Retina (tissue), 1 donor: Measurements from ENCODE around the gene CDYL.
A peak's percentile ranks its signal among the peaks of the same experiment; 100 is the strongest.

Experiments used
- DNase-seq: peaks from one replicate; pipeline ENCODE4 v3.0.0-alpha.2; 2016

CDYL gene

GRCh38 chr6:4940416-4940815 lies 164.2 kb downstream of the CDYL start:
- no peak for DNase-seq

- no peak for DNase-seq
Observed at GRCh38 chr6:4941782-4942672, 165.8 kb downstream of the CDYL start.

- DNase-seq = no peak
Observed at GRCh38 chr6:4942673-4943009, 166.4 kb downstream of the CDYL start.

GRCh38 chr6:4943716-4944115 lies 167.5 kb downstream of the CDYL start:
- no peak for DNase-seq

GRCh38 chr6:4944325-4944724 lies 168.1 kb downstream of the CDYL start:
- no peak for DNase-seq

GRCh38 chr6:4946521-4946920 lies 170.3 kb downstream of the CDYL start:
- DNase-seq = no peak

GRCh38 chr6:4947716-4948115 lies 171.5 kb downstream of the CDYL start:
- DNase-seq = no peak

GRCh38 chr6:4948781-4949450 lies 172.7 kb downstream of the CDYL start:
- DNase-seq = no peak

- no peak for DNase-seq
Observed at GRCh38 chr6:4950076-4950475, 173.9 kb downstream of the CDYL start.

- no peak for DNase-seq
Observed at GRCh38 chr6:4950836-4951533, 174.8 kb downstream of the CDYL start.

- no peak for DNase-seq
Observed at GRCh38 chr6:4953440-4953839, 177.2 kb downstream of the CDYL start.

- no peak for DNase-seq
Observed at GRCh38 chr6:4956625-4957024, 180.4 kb downstream of the CDYL start.

- DNase-seq = no peak
Observed at GRCh38 chr6:4957521-4958231, 181.5 kb downstream of the CDYL start.

GRCh38 chr6:4958624-4959023 lies 182.4 kb downstream of the CDYL start:
- no peak for DNase-seq

GRCh38 chr6:4961322-4962168 lies 185.3 kb downstream of the CDYL start:
- no peak for DNase-seq

- no peak for DNase-seq
Observed at GRCh38 chr6:4962905-4963304, 186.7 kb downstream of the CDYL start.

- peak; percentile 14 for DNase-seq
Observed at GRCh38 chr6:4964675-4965561, 188.7 kb downstream of the CDYL start.

GRCh38 chr6:4965562-4966389 lies 189.6 kb downstream of the CDYL start:
- no peak for DNase-seq

GRCh38 chr6:4967301-4968030 lies 191.3 kb downstream of the CDYL start:
- no peak for DNase-seq
